Measurements from ENCODE around the gene KERA.

KERA gene

GRCh38 chr12:91072931-91073330 lies 15.1 kb upstream of the KERA start (continued):
- no peak for TF ChIP-seq KLF17 (tag by site-specific recombination; IDR thresholded peaks at IDR 0.05)
- TF ChIP-seq ZNF529 (tag by site-specific recombination; IDR thresholded peaks at IDR 0.05; ENCODE audit: insufficient replicate concordance) = no peak
- TF ChIP-seq ZNF473 (tag by site-specific recombination; IDR thresholded peaks at IDR 0.05) = no peak
- TF ChIP-seq ZIC2 (tag by site-specific recombination; IDR thresholded peaks at IDR 0.05) = no peak
- no peak for TF ChIP-seq REPIN1 (tag by site-specific recombination; IDR thresholded peaks at IDR 0.05; ENCODE audit: low read depth)
- TF ChIP-seq SETDB1 (IDR thresholded peaks at IDR 0.05; ENCODE audit: insufficient read length, low read length) = no peak
- no peak for TF ChIP-seq ZNF148 (tag by site-specific recombination; IDR thresholded peaks at IDR 0.05; ENCODE audit: borderline replicate concordance)
- TF ChIP-seq ZNF350 (tag by site-specific recombination; IDR thresholded peaks at IDR 0.05) = no peak
- TF ChIP-seq ZBTB7A (tag by site-specific recombination; IDR thresholded peaks at IDR 0.05; ENCODE audit: low read depth) = no peak

- H3K36me3 ChIP-seq (ENCODE audit: control insufficient read depth in 2 of 2, insufficient read depth in 1 of 2, low read length in 2 of 2) = no peaks in the 10 kb centered on the region
- ChIA-PET CTCF (interaction anchor here (0.6 to 1.0 kb wide), 2 partner anchors 38 to 92 kb away, joined by 3 to 4 read pairs; no protein-coding TSS in a partner anchor), POLR2A (no interaction called here)
- H3K27ac ChIP-seq (ENCODE audit: extremely low read depth, low read depth, low read length) = no peak overlapping the region
- no peak for TF ChIP-seq ZNF530 (tag by site-specific recombination; IDR thresholded peaks at IDR 0.05; ENCODE audit: low read depth)
- no peak for TF ChIP-seq KLF7 (tag by site-specific recombination; IDR thresholded peaks at IDR 0.05; ENCODE audit: borderline replicate concordance)
- no peak for TF ChIP-seq ZNF776 (tag by site-specific recombination; IDR thresholded peaks at IDR 0.05; ENCODE audit: borderline replicate concordance)
- TF ChIP-seq ZBTB20 (tag by site-specific recombination; IDR thresholded peaks at IDR 0.05) = no peak
- TF ChIP-seq ZSCAN16 (tag by site-specific recombination; IDR thresholded peaks at IDR 0.05) = no peak
- no peak for TF ChIP-seq GLIS2 (tag by site-specific recombination; IDR thresholded peaks at IDR 0.05)
- no peak for TF ChIP-seq ZNF549 (tag by site-specific recombination; IDR thresholded peaks at IDR 0.05)
- TF ChIP-seq SETDB1 (IDR thresholded peaks at IDR 0.05; ENCODE audit: insufficient read length, low read length) = no peak
- TF ChIP-seq ZNF707 (tag by site-specific recombination; IDR thresholded peaks at IDR 0.05) = no peak
- no peak for TF ChIP-seq ZNF391 (tag by site-specific recombination; IDR thresholded peaks at IDR 0.05; ENCODE audit: borderline replicate concordance, low read depth)
- TF ChIP-seq TRIM28 (IDR thresholded peaks at IDR 0.05; ENCODE audit: borderline replicate concordance, low read length) = no peak
- TF ChIP-seq ZNF830 (tag by site-specific recombination; IDR thresholded peaks at IDR 0.05; ENCODE audit: low read depth) = no peak
- no peak for TF ChIP-seq KLF8 (tag by site-specific recombination; IDR thresholded peaks at IDR 0.05)
- no peak for TF ChIP-seq GFI1B (tag by site-specific recombination; IDR thresholded peaks at IDR 0.05)
- H3K4me3 ChIP-seq (ENCODE audit: low read depth, low read length) = no peak overlapping the region
- H3K9me3 ChIP-seq (ENCODE audit: control insufficient read depth, insufficient read depth, low read depth, low read length) = no peaks in the 10 kb centered on the region
- peaks cover 11% of the 10 kb centered on the region for H3K4me1 ChIP-seq (ENCODE audit: control insufficient read depth, insufficient read depth, low read length)
Observed at GRCh38 chr12:91070936-91071335, 13.1 kb upstream of the KERA start.

GRCh38 chr12:91065396-91065795 lies 7.6 kb upstream of the KERA start:
- CTCF ChIA-PET = interaction anchor here (1.3 kb wide), 1 partner anchor 43 kb away, joined by 4 read pairs; no protein-coding TSS in a partner anchor

More at GRCh38 chr12:91065396-91065795, 7.6 kb upstream of the KERA start:
- no peak overlapping the region for H3K27ac ChIP-seq (ENCODE audit: extremely low read depth, low read depth, low read length)
- H3K4me3 ChIP-seq (ENCODE audit: low read depth, low read length) = no peak overlapping the region
- no peaks in the 10 kb centered on the region for H3K4me1 ChIP-seq (ENCODE audit: control insufficient read depth, insufficient read depth, low read length)
- POLR2A ChIA-PET = no interaction called here
- H3K36me3 ChIP-seq (ENCODE audit: control insufficient read depth in 2 of 2, insufficient read depth in 1 of 2, low read length in 2 of 2) = no peaks in the 10 kb centered on the region
- TF ChIP-seq ZNF837 (tag by site-specific recombination; IDR thresholded peaks at IDR 0.05) (no peak), REPIN1 (tag by site-specific recombination; IDR thresholded peaks at IDR 0.05; ENCODE audit: low read depth) (no peak), ZNF175 (tag by site-specific recombination; IDR thresholded peaks at IDR 0.05) (no peak), ZNF571 (tag by site-specific recombination; IDR thresholded peaks at IDR 0.05) (no peak), ATF2 (tag by site-specific recombination; IDR thresholded peaks at IDR 0.05; ENCODE audit: low read depth) (no peak), ZNF555 (tag by site-specific recombination; conservative IDR thresholded peaks at IDR 0.05) (no peak)
- no peaks in the 10 kb centered on the region for H3K9me3 ChIP-seq (ENCODE audit: control insufficient read depth, insufficient read depth, low read depth, low read length)

All from HEK293 (cell line).